NCI-H446 (cell line): ENCODE measurements around the gene FNDC10.

ENCODE experiments used
- DNase-seq, 2 experiments: peaks; one replicate each; lab custom pipeline; 2025; lab: John Stamatoyannopoulos, UW

Gene FNDC10

DNA sequence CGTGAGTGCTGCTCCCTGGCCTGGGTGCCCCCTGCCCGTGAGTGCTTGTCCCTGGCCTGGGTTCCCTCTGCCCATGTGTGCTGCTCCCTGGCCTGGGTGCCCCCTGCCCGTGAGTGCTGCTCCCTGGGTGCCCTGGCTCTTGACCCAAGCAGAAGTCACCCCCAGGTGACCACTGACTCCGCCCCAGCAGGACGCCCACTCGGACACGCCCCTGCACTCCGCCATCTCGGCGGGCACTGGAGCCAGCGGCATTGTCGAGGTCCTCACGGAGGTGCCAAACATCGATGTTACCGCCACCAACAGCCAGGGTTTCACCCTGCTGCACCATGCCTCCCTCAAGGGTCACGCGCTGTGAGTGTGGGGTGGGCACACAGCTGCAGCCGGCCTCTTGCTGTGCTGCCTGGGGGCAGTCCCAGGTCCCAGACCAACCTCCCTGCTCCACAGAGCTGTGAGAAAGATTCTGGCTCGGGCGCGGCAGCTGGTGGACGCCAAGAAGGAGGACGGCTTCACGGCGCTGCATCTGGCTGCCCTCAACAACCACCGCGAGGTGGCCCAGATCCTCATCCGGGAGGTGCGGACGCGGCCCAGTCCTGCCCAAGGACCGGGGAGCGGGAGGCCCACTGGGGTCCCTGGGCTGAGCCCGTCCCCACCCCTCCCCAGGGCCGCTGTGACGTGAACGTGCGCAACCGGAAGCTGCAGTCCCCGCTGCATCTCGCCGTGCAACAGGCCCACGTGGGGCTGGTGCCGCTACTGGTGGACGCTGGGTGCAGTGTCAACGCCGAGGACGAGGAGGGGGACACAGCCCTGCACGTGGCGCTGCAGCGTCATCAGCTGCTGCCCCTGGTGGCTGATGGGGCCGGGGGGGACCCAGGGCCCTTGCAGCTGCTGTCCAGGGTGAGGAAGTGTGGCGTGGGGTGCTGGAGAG is 28.2 kb upstream of the FNDC10 start:
- no peak for DNase-seq

DNA sequence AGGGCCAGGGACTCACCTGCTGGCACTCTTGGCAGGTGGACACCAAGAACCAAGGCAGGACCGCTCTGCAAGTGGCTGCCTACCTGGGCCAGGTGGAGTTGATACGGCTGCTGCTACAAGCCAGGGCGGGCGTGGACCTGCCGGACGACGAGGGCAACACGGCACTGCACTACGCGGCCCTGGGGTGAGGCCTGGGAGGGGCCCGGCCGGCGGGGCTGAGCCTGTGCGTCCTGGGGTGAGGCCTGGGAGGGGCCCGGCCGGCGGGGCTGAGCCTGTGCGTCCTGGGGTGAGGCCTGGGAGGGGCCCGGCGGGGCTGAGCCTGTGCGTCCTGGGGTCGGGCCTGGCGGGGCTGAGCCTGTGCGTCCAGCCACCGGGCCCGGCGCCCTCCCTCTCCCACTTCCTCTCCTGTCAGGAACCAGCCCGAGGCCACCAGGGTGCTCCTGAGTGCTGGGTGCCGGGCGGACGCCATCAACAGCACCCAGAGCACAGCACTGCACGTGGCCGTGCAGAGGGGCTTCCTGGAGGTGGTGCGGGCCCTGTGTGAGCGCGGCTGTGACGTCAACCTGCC is 27.4 kb upstream of the FNDC10 start:
- DNase-seq, result no peak

DNA sequence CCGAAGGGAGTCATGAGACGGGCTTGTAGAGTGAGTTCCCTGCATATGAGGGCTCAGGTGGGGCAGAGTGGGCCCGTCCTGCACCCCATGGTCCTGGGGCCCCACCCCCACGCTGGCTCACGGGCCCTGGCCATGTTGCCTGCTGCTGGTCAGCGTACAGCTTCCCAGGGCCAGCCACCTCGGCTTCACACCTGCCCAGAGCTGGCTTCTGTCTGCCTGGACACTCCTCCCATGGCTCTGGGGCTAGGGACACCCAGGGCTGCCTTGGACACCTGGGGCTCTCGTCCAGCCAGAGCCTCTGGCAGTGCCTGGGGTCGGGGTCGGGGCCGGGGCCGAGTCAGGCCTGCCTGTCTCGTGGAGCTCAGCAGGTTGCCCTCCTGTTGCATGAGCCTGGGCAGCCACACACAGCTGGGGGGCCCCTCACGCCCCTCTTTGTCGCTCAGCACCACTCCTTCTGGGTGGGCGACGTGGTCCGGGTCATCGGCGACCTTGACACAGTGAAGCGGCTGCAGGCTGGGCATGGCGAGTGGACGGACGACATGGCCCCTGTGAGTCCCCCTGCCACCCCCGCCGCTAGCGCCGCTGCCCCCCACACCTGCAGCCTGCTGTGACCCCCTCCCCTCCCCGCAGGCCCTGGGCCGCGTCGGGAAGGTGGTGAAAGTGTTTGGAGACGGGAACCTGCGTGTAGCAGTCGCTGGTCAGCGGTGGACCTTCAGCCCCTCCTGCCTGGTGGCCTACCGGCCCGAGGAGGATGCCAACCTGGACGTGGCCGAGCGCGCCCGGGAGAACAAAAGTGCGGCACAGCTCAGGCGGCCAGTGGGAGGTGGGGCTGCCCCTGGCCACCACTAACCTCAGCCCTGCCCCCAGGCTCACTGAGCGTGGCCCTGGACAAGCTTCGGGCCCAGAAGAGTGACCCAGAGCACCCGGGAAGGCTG is 26.5 kb upstream of the FNDC10 start:
- DNase-seq, result no peak

DNA sequence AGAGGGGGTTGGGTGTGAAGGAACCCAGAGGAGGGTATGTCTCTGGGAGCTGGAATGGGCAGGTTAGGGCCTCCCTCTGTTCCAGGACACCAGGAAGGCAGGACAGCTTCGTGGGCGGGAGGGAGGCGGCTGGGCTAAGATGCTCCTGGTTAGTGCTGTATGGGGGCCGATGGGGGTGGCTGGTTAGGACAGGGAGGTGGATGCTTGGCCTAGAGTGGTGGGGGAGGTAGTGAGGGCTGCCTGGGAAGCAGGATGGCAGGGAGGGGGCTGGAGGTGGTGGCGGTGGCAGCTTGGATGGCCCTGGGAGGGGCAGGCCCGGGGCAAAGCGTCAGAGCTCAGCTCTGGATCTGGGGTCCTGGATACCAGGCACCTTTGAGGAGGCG is 25.9 kb upstream of the FNDC10 start:
- no peak for DNase-seq

DNA sequence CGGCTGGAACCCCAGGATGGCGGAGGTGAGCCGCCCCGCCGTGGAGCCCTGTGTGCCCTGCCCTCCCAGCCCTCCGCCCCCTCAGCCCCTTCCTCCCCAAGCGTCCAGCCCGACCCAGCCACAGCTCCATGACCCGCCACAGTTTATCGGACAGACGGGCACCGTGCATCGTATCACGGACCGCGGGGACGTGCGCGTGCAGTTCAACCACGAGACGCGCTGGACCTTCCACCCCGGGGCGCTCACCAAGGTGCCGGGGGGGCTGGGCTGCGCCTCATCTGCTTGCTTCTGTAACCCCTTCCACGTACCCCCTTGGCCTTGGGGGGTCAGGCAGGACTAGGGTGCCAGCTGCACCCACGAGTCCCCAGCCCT is 25.5 kb upstream of the FNDC10 start:
- no peak for DNase-seq

DNA sequence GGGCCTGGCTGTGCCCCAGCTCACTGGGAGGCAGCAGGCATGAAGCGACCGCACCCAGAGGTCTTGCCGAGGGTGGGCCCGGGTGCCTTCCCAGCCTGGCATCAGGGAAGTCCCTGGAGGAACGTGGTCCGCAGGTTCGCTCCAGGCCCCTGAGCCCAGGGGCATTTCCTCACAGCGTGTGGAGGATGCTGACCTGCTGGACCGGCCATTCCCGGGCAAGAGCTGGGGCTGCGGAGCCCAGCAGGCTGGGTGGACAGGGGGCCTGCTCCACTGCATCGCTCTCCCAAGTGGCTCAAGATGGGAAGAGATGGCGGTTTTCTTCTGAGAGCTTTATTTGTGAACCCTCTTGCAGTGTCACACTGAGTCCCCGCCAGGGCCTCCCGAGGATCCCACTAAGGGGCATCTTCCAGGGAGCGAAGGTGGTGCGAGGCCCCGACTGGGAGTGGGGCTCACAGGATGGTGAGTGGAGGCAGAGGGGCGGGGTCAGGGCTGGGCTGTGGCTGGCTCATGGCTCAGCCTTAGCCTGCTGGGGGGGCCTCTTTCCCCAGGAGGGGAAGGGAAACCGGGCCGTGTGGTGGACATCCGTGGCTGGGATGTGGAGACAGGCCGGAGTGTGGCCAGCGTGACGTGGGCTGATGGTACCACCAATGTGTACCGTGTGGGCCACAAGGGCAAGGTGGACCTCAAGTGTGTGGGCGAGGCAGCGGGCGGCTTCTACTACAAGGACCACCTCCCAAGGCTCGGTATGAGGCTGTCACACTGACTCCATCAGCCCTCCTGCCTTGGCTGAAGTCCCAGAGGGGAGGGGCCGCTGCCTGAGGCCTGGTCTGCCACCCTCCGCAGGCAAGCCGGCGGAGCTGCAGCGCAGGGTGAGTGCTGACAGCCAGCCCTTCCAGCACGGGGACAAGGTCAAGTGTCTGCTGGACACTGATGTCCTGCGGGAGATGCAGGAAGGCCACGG is 24.8 kb upstream of the FNDC10 start:
- no peak for DNase-seq

DNA sequence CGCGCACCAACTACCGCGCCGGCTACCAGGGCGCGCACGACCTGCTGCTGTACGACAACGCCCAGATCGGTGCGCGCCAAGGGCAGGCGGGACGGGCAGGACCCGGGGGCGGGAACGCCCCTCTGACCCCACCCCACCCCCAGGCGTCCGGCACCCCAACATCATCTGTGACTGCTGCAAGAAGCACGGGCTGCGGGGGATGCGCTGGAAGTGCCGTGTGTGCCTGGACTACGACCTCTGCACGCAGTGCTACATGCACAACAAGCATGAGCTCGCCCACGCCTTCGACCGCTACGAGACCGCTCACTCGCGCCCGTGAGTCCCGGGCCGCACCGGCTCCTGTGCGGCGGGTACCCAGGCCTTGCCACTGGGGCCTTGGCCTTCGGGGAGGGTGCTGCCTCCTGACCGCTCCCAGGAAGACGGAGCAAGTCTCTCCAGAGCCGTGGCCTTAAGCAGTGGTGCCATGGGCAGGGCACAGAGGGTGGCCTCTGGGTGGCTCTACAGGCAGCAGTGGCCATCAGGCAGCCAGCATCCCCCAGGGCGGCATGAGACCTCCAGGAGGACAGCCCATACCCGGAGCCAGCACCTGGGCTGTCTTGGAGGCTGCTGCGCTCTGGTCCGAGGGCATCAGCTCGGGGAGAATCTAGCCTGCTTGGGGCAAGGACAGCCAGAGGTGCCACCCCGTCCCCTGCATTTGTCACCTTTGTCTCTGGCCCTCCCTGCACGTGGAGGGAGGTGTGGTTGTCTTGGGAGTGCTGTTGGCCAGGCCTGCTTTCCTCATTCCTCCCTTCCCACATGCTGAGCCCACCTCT is 23.9 kb upstream of the FNDC10 start:
- DNase-seq, result no peak

DNA sequence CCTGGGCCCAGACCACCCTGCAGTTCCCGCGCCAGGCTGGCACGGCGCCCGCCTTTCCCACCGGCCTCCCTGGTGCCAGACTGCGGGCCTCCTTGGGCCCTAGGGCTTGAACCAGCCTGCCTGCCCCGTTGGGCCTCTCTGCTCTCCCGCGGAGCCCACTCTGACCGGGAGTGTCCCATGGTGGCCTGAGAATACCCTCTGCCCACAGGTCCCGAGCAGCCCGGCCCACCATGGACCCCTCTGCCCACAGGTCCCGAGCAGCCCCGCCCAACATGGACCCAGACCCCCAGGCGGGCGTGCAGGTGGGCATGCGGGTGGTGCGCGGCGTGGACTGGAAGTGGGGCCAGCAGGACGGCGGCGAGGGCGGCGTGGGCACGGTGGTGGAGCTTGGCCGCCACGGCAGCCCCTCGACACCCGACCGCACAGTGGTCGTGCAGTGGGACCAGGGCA is 23.3 kb upstream of the FNDC10 start:
- no peak for DNase-seq

DNA sequence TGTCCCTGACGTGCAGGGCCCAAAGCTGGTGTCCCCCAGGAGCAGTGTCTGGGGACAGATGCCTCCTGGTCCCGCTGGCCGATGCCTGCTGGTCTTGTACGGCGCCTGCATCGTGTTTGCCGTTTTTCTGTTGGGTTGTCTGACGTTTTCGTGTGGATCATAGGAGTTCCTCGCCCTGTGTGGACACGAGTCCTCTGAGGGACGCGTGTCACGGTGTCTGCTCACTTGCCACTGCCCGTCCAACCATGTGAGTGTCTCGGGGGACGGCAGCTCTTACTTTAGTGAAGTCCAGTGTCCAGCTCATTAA is 22.8 kb upstream of the FNDC10 start:
- DNase-seq, result no peak

DNA sequence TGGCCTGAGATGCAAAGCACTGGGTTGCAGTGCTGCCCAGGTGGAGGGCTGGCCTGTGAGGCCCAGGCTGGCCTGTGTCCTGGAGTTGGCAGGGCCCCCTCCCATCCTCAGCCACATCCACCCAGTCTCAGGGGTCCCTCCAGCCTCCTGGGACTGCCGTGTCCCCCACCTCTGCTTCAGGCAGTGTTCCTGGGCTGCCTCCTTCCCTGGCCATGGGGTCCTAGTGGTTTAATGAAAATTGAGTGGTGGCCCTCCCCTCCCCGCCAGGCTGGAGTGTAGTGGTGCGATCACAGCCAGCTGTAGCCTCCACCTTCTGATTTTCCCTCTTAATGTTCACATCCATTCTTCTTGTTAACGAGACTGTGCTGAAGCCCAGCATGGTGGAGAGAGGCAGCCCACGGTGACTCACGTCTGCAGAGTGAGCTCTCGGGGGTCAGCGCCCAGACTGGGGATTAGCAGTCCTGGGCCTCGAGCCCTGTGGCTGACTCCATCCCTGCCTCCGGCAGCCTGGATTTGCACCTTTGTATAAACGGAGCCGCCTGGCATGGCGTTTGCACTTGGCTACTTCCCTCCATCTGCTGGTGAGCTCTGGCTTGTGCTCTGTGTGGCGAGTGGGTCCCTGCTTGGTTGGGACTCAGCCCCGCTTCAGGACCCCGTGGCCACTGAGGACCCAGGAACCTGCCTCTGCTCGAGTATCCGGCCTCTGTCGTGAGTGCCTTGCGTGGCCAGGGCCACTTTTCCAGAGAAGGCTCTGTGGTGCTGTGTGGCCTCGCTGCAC is 22.3 kb upstream of the FNDC10 start:
- DNase-seq, result no peak

DNA sequence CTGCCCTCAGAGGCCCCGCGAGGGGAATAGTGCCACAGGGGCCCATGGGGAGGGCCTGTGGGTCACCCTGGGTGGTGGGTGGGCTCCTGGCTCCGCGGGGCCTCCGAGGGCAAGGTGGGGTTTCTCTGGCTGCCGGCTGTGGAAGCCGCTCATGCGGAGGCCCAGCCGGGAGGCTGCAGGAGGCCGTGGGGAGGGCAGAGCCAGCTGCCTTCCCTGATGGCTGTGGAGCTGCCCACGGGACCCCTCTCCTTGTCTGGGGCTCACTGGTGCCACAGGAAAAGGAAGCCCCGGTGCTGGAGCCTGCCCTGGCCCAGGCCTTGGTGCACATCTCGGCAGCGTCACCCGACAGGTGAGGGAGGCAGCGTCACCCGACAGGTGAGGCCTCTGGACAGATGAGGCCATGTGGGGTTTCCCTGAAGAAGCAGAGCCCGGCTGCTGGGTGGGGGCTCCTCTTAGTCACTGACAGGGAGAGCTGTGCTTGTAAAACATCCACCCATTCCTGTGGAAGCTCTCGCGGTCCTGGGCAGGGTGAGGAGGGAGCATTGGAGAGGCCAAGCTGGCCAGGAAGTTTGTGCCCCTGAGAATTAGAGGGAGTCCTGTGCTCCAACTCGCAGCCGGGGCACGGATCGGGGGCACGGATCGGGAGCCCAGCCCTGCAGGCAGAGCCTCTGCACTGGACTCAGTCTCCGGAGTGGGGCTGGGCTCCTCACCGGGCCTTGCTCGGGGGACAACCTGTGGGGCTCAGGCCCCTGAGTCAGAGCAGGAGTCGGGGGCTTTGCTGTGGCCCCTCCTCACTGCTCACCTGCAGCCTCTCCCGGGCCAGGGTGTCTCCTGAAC is 21.5 kb upstream of the FNDC10 start:
- no peak for DNase-seq

DNA sequence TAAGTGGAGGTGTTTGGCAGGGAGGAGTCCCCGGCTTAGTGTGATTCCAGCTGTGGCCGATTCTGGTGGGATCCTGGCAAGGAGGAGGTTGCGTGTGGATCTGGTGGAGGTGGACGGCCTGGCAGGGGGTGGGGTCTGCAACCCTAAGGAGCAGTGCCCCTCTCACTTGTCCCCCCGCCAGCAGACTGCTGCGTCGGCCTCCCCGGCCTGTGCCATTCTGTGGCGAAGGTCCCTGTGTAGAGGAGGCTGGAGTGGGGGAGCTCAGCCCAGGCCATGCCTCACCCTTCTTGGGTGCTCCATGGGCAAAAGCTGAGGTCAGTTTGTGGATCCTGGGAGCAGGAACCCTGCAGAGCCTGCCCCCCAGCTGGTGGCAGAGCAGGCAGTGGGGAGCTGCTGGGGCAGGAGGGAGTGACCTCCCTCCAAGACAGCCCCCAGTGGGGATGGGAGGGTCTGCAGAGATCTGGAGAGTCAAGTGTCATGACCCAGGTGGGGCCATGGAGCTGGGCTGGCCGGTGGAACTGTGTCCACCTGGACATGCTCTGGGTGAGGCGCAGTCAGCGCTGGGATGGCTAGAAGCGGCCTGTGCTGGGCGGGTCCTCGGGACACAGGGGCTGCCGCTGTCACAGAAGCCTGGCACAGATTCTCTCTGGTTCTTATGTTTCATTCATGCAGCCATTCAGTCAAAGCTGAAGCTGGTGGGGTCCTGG is 20.7 kb upstream of the FNDC10 start:
- DNase-seq, result no peak

DNA sequence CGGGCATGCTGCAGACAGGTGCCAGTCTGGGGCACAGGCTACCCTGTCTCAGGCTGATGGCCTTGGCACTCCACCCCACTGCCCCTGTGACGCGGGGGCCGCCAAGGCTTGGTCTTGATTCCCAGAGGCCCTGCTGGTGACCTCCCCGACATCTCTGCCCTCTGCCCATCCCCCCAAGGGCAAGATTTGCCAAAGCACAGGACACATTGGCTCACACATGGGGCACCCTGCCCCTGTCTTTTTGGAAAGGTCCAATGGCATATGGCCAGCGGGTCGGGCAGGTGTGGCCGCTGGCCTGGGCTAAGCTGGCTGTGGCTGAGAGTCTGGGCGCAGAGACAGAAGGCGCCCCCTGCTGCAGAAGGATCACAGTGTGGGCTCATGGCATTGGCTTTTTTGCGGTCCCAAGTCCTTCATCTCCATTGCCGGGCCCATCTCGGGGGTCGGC is 20.0 kb upstream of the FNDC10 start:
- no peak for DNase-seq

DNA sequence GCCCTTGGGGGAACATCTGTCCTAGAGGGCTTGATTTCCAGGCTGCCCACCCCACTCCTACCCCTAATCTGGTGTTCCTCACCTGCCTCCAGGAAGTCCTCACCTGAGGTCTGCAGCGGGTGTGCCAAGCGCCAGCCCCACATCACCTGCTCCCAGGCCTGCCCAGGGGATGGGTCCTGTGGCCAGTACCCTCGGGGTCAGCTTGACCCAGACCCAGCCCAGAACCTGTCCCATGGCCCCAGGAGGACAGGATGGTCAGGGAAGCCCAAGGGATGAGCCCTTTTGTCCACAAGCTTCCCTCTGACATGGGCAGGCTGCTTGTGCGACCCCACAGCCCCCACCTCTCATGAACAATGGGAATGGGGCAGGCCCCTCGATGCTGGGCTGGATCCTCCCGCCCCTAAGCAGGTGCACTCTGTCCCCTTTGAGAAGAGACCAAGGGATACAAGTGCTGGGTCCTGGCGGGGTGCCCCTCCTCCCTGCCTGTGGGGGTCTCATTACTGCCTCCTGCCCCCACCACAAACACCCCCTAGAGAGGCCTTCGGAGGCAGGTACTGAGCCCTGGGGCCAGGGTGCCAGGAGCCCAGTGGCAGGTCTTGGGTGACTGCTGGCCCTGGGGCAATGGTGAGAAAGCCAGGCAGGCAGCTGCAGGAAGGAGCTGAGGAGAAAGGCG is 18.6 kb upstream of the FNDC10 start:
- no peak for DNase-seq

DNA sequence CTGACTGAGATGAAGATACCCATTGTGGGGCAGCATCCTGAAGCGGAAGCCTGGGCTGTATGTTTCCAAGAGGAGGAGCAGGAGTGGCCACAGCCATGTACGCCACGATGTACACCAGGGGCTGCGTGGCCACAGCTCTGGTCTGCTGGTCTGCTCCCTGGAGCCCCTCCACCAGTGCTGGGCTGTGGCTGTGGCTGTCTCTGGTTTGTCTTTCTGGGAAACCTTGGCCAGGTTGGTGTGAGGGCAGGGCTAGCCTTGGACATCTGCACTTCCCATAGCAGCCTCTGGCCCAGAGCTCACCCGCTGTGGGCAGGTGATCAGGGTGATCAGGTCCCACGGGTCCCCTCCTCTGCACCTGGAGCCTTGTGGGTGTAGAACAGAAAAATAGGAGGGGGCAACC is 18.0 kb upstream of the FNDC10 start:
- no peak for DNase-seq

DNA sequence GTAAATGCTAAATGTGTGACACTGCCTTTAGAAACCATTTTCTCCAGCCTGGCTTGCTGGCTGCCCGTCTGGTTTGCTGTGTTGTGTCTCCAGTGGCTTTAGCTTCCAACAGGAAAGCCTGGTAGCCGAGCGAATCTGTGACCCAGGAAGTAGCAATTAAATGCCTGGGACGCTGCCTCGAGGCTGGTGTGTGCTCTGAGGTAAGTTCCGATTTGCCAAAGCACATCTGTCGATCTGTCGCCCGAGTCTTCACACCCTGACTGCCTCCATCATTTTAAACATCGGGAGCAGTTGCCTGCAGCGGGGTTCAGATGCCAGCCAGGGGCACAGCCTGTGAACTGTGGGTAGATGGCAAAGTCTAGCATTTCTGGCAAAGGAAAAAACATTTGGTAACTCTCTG is 17.6 kb upstream of the FNDC10 start:
- DNase-seq, result no peak

DNA sequence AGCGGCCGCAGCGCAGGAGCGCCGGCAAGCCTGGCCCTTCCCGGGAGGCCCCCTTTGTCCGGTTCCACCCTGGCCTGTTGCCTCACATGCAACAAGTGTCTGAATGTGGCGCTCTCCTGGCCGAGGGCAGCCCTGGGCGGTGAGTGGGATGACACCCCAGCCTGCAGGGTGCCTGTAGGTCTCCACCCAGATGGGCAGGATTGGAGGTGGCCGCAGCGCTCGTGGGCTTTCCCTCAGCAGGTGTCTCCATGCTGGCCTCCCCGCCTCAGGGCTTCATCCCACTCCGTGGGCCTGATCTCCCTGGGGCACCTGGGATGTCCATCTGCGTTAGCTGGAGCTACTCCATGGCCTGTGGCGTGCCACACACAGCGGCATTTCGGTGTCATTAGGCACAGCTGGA is 16.9 kb upstream of the FNDC10 start:
- DNase-seq, result no peak
